Loucy (cell line): Measurements from ENCODE around the gene PXMP4.

ENCODE experiments used
- EZH2phosphoT487 ChIP-seq: fragments of 200-600 bp; IDR thresholded peaks from 2 replicates; pipeline ENCODE4 v1.6.1; 2018; ENCODE audit warnings: antibody characterized with exemption, mild to moderate bottlenecking, moderate library complexity, borderline replicate concordance
- TF ChIP-seq, protein P1 (sequence below): fragments of 200-600 bp; sonication (generic); conservative IDR thresholded peaks from 2 replicates; pipeline ENCODE4 v1.5.1; 2014; ENCODE audit warnings: mild to moderate bottlenecking, antibody characterized with exemption, low read length

DNA sequence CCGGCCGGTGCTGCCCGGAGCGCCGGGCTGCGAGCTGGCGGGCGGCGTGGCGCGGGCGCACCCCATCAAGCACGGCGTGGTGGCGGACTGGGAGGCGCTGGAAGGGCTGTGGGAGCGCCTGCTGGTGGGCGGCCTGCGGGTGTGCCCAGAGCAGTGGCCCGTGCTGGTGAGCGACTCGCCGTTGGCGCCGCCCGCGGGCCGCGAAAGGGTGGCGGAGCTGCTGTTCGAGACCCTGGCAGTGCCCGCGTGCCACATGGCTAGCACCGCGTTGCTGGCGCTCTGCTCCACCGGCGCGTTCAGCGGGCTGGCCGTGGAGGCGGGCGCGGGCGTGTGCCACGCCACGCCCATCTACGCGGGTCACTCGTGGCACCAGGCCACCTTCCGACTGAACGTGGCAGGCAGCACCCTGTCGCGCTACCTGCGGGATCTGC is 52.9 kb downstream of the PXMP4 start:
- TF ChIP-seq, protein P1, sequence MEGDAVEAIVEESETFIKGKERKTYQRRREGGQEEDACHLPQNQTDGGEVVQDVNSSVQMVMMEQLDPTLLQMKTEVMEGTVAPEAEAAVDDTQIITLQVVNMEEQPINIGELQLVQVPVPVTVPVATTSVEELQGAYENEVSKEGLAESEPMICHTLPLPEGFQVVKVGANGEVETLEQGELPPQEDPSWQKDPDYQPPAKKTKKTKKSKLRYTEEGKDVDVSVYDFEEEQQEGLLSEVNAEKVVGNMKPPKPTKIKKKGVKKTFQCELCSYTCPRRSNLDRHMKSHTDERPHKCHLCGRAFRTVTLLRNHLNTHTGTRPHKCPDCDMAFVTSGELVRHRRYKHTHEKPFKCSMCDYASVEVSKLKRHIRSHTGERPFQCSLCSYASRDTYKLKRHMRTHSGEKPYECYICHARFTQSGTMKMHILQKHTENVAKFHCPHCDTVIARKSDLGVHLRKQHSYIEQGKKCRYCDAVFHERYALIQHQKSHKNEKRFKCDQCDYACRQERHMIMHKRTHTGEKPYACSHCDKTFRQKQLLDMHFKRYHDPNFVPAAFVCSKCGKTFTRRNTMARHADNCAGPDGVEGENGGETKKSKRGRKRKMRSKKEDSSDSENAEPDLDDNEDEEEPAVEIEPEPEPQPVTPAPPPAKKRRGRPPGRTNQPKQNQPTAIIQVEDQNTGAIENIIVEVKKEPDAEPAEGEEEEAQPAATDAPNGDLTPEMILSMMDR = no peak
- TF ChIP-seq EZH2phosphoT487 = no peak
